HTR-8/SVneo (cell line): Measurements from ENCODE around the gene C10orf105.

Experiments used
- DNase-seq: peaks from one replicate; pipeline ENCODE4 v3.0.0; 2011; ENCODE audit warnings: low spot score, mixed read lengths; ENCODE audit not compliant: insufficient read length
- FAIRE-seq: peaks from 2 replicates; lab custom pipeline; 2011; peaks lifted over from hg19 to GRCh38; lab: Jason Lieb, UNC

Gene C10orf105

GRCh38 chr10:71752391-71753090, 33.0 kb upstream of the C10orf105 start:
- no peak for DNase-seq
- FAIRE-seq: no peak

DNA sequence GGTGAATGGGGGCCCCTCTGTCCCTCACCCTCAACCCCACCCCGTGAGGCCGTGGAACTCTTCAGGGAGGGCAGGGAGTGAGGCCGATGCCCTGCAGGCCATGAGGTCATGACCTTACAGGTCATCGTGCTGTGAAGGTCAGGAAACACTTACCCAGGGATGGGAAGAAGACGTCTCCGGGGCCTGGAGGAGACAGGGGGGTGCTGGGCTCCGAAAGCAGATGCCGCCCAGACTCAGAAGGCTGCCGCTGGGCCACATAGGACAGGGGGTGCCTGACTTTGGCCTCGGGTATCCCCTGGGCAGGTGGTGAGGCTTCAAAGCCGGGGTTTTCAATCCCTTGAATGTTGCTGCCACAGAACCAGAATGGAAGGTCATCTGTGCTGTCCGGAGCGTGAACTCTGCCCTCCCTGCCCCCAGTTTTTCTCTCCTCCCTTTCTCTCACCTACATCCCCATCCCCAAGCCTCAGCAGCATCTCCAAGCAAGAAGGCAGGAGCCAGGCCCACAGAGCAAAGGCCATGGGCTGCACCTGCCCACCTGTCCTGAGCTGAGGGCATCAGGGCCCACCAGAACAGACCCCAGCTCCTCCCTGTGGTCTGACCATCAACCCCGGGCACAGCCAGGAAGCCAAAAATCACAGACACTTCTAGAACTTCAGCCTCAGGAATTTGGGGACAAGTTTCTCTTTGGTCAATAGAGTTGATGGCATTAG, 32.1 kb upstream of the C10orf105 start:
- FAIRE-seq (no peak), DNase-seq (no peak)

- FAIRE-seq (no peak), DNase-seq (no peak)
These were observed 31.4 kb upstream of the C10orf105 start for GRCh38 chr10:71750986-71751385.

DNA sequence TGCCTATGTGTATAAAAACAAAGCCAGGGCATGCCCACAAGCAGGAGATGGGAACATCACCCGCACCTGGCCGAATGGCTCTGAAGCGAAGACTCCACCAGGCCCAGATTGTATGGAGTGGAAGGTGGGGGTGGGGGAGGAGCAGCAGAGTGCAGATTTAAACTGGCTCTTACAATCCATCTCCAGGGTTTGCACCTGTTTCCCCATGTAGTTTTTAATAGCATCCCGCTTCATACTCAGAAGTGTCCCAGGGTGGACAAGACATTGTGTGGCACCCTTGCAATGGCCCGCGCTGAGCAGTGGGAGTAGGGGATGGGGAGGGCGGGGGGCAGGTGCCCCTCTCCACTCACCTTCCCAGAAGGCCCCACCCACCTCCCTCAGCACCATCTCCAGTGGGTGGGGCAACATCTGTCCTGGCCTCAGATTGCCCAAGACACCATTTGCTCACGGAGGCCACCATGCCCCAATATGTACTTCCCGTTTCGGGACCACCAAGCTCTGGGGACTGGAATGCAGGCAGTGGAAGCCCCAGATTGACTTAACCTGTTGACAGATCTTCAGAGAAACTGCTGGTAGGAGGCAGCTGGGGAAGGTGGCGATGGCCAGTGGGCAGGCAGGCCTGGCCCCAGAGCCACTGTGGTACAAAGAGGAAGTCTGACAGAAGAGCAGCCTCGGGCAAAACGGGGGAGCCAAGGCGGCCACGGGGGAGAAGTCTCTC, 30.7 kb upstream of the C10orf105 start:
- FAIRE-seq (no peak), DNase-seq (no peak)

- FAIRE-seq: no peak
- DNase-seq: no peak
These were observed 29.8 kb upstream of the C10orf105 start for GRCh38 chr10:71749396-71749795.

- FAIRE-seq (no peak), DNase-seq (no peak)
These were observed 29.2 kb upstream of the C10orf105 start for GRCh38 chr10:71748671-71749191.

- DNase-seq: no peak
- FAIRE-seq: no peak
These were observed 28.3 kb upstream of the C10orf105 start for GRCh38 chr10:71747551-71748523.

GRCh38 chr10:71747039-71747531, 27.5 kb upstream of the C10orf105 start:
- DNase-seq (no peak), FAIRE-seq (no peak)

- FAIRE-seq: no peak
These were observed 26.9 kb upstream of the C10orf105 start for GRCh38 chr10:71746344-71747037.

GRCh38 chr10:71745664-71746250, 26.2 kb upstream of the C10orf105 start:
- DNase-seq (no peak), FAIRE-seq (no peak)

More at GRCh38 chr10:71746344-71747037, 26.9 kb upstream of the C10orf105 start:
- DNase-seq: peak; percentile 29

- DNase-seq (no peak), FAIRE-seq (no peak)
These were observed 25.5 kb upstream of the C10orf105 start for GRCh38 chr10:71744897-71745663.

GRCh38 chr10:71743866-71744265, 24.3 kb upstream of the C10orf105 start:
- DNase-seq (no peak), FAIRE-seq (no peak)

GRCh38 chr10:71743089-71743838, 23.7 kb upstream of the C10orf105 start:
- no peak for DNase-seq
- no peak for FAIRE-seq

GRCh38 chr10:71742301-71743088, 22.9 kb upstream of the C10orf105 start:
- FAIRE-seq: peak; percentile 38
- no peak for DNase-seq

- FAIRE-seq: no peak
- no peak for DNase-seq
These were observed 22.1 kb upstream of the C10orf105 start for GRCh38 chr10:71741671-71742070.

GRCh38 chr10:71741029-71741428, 21.5 kb upstream of the C10orf105 start:
- no peak for DNase-seq
- FAIRE-seq: no peak
